GM12872 (cell line): ENCODE results near the gene SPEM2.

Source experiments
- CTCF ChIP-seq: IDR thresholded peaks from 3 replicates; pipeline ENCODE4 v1.5.1; 2011; ENCODE audit warnings: low read depth, mild to moderate bottlenecking, low read length, moderate library complexity; ENCODE audit not compliant: insufficient read depth

Gene SPEM2

GRCh38 chr17:7418472-7419152 lies 6.8 kb upstream of the SPEM2 start:
- TF ChIP-seq CTCF = no peak

GRCh38 chr17:7419819-7420610 lies 5.4 kb upstream of the SPEM2 start, which contains the start of gene SPEM1:
Gene SPEM1 (plus strand): TSS chr17:7420324. CDS start chr17:7420385, 61 bp downstream.
- TF ChIP-seq CTCF = no peak

GRCh38 chr17:7421186-7421585 lies 4.2 kb upstream of the SPEM2 start:
- TF ChIP-seq CTCF = no peak

GRCh38 chr17:7423679-7424078 lies 1.7 kb upstream of the SPEM2 start:
- no peak for TF ChIP-seq CTCF

GRCh38 chr17:7425756-7426155 lies 340 bp downstream of the SPEM2 start:
- no peak for TF ChIP-seq CTCF

- TF ChIP-seq CTCF = no peak
These were observed 917 bp downstream of the SPEM2 start for GRCh38 chr17:7426203-7426863.

- TF ChIP-seq CTCF = no peak
These were observed 1.6 kb downstream of the SPEM2 start for GRCh38 chr17:7426896-7427489.
